C1 segment of cervical spinal cord (tissue), 14 donors: Measurements from ENCODE around the gene SLC15A5.

Experiments used
- DNase-seq, 14 donors: peaks; one replicate each; lab custom pipeline; 2025; lab: John Stamatoyannopoulos, UW

SLC15A5 gene

DNA sequence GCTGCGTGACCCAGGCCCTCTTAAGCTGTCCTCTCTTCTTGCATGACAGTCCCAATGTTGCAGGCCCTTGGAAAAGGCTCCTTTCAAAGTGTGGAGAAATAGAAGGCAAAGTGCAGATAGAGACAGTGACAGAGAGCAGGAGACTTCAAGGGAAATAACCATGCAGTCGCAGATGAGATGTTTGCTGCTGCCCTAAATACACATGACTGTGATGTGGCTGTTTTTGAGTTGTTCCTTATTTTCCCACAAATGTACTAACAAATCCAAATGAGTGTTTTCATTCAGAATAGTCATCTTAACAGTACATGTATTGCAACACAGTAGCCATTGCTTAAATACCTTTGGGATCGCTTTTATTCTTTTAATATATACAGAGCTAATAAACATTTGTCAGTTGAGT, 101.6 kb downstream of the SLC15A5 start:
- peak in 1 of 14 donors; percentile 11 for DNase-seq

DNA sequence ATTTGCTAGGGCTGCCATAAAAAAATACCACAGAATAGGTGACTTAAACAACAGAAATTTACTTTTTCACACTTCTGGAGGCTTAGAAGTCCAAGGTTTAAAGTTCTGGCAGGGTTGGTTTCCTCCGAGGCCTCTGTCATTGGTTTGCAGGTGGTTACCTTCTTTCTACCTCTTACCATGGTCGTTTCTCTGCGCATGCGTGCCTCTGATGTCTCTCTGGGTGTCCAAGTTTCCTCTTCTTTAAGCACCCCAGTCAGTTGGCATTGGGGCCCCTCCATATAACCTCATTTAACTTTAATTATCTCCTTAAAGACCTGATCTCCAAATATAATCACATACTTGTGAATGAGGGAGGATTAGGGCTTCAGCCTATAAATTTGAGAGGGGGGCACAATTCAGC, 103.2 kb downstream of the SLC15A5 start:
- no peak for DNase-seq

DNA sequence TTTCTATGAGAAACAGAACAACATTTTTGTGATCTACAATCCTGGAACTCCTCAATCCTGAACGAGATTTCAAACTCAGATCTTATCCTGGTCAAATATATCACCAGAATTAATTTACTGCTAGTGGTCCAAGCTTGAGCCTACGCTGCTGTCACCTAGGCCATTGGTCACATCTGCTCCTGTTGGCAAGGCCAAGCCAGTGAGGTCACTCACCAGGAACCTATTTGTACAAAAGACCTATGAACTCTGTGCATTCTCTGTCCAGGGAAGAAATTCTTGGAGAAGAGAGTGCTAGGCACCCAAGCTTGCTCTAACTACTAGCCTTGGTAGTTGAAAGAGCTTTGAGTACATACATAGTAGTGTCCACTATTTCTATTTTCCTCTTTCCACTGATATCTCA, 106.1 kb downstream of the SLC15A5 start:
- DNase-seq = no peak

- DNase-seq = no peak
These were observed 109.4 kb downstream of the SLC15A5 start for GRCh38 chr12:16168078-16168477.

GRCh38 chr12:16166563-16167470, 110.7 kb downstream of the SLC15A5 start:
- peak in 1 of 14 donors; percentile 6 for DNase-seq

GRCh38 chr12:16165506-16165905, 112.0 kb downstream of the SLC15A5 start:
- peak in 4 of 14 donors; percentile 3 to 14 (median 5) for DNase-seq

DNA sequence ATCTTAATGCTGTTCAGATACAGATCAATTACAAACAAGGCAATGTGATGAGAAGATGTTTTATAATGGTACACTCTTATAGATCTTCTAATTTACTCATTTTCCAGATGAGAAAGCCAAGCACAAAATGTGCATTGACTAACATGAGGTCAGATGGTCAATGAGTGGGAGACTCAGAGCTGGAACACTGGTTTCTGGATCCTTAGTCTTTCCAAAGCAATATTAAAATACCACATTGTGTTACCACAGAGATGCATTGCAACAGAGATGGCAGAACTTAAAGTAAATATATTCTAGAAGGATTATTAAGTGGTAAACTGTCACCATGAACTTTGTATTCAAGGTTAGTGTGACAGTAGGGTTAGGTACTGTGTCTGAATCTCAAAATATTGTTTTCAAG, 113.6 kb downstream of the SLC15A5 start:
- DNase-seq = no peak

- no peak for DNase-seq
These were observed 114.3 kb downstream of the SLC15A5 start for GRCh38 chr12:16163146-16163545.

DNA sequence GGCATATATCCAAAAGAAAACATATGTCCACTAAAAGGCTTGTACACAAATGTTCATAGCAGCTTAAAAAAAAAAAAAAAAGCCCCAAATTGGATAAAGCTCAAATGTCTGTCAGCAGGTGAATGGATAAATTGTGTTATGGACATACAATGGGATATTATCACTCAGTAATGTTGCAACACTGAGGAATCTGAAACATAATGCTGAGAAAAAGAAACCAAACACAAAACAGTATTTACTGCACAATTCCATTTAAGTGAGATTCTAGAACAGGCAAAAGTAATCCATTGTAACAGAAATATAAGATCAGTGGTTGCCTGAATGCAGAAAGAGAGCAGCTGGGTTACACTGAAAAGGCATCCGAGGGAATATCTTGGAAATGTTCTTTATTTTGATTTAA, 117.9 kb downstream of the SLC15A5 start:
- no peak for DNase-seq

- DNase-seq = no peak
These were observed 119.4 kb downstream of the SLC15A5 start for GRCh38 chr12:16158050-16158449.

- no peak for DNase-seq
These were observed 121.5 kb downstream of the SLC15A5 start for GRCh38 chr12:16155938-16156337.

DNA sequence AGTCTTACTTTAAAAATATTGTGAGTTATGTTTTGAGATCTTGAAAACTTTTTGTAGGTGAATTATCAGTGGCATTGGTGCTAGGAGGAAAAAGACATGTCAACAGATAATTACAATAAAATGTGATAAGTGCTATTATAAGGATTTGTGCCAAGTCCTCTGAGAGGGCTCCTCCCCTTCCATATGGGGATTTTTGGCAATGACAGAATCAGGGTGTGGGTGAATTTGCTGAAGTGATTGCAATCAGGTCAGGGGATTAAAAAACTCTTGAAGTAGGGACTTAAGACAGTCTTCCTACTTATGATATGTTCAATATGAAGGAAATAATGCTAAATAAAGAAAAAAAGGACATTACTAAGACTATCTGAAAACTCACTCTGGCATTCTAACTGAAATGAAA, 122.5 kb downstream of the SLC15A5 start:
- DNase-seq = no peak

DNA sequence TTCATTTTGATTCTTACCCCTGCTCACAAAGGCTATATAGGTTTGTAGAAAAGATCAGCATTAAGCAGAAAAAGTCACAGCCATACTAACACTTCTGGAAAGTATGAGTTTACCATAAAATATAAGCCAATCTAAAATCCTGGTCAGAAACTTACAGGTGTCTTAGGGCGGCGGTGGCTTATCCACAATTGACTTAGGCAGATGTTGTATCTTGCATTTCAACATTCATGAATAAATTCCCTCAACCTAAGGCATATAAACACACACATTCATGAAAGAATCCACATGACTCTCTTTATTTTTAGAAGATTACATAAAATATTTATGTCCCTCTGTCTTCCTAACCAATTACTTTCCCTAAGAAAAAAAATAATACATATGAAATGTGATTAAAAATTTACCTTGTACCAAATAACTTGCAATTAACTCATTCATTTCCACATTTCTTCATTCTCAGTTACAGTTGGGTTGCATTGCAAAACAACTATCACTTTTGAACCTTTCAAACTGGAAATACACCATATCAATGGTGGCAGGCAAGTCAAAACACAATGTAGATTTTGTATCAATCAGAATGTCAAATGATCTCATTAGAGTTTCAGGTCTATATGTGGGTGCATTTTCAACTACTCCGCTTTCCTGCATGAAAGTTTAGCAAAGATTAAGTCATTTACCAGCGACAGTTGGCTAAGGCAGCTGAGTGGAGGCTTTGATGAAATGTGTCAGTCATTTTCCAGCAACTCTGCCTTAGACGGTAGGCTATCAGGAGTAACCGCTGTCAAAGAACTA, 124.4 kb downstream of the SLC15A5 start:
- no peak for DNase-seq

DNA sequence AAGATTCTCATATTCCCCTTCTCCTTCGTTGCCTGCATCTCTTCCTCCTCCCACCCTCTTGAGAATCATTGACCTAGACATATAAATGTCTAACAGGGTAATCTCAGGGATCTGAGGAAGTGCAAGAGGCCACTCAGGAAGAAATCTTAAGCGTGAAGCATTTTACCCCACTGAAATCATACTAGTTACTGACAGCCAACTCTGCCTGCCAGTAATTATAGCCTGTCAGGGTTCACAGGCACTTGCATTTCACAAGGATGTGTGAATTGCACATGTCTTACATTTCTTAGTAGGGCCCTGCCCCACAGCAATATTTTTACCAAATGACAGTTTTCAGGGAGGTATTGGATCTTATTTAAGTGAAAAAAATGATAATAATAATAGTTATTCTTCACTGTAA, 127.2 kb downstream of the SLC15A5 start:
- DNase-seq = no peak

DNA sequence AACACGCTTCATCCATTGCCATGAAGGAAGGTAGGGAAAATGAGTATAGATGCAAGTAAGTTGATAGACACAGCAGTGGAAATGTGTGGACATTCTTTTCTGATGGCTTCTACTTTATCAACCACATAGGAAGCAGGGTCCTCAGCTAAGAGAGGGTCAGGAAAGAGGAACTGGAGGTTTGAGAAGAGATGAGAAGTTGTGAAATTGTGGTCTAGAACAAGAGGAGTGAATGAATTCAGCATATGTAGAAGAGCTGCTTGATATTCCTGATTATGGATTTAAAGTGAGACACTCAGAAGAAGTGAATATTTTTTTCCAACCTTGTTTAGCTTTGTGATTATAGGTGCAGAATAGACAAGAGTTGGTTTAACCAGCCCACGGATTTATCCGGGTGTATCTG, 128.5 kb downstream of the SLC15A5 start:
- DNase-seq = no peak
